AG09309 (cell line): ENCODE results near the gene SHROOM2.
"Not testable (repeated sequence)": the region's sequence is repeated elsewhere in the genome, so short reads cannot be mapped to it uniquely, and the experiment has no call there.

Experiments used
- DNase-seq: peaks from one replicate; pipeline ENCODE4 v3.0.0-alpha.2; 2010; ENCODE audit warnings: low read depth
- H3K4me3 ChIP-seq: 2 replicates; pipeline ENCODE4 v1.5.1; 2011; ENCODE audit warnings: mild to moderate bottlenecking, low read depth, low read length, moderate library complexity; ENCODE audit not compliant: control insufficient read depth
- TF ChIP-seq, protein P1 (sequence below): IDR thresholded peaks from 2 replicates; pipeline ENCODE4 v1.5.1; 2011; ENCODE audit warnings: mild to moderate bottlenecking, low read depth, low read length, inconsistent platforms; ENCODE audit not compliant: insufficient read depth, control insufficient read depth; ENCODE audit errors: missing control alignments

SHROOM2 gene

DNA sequence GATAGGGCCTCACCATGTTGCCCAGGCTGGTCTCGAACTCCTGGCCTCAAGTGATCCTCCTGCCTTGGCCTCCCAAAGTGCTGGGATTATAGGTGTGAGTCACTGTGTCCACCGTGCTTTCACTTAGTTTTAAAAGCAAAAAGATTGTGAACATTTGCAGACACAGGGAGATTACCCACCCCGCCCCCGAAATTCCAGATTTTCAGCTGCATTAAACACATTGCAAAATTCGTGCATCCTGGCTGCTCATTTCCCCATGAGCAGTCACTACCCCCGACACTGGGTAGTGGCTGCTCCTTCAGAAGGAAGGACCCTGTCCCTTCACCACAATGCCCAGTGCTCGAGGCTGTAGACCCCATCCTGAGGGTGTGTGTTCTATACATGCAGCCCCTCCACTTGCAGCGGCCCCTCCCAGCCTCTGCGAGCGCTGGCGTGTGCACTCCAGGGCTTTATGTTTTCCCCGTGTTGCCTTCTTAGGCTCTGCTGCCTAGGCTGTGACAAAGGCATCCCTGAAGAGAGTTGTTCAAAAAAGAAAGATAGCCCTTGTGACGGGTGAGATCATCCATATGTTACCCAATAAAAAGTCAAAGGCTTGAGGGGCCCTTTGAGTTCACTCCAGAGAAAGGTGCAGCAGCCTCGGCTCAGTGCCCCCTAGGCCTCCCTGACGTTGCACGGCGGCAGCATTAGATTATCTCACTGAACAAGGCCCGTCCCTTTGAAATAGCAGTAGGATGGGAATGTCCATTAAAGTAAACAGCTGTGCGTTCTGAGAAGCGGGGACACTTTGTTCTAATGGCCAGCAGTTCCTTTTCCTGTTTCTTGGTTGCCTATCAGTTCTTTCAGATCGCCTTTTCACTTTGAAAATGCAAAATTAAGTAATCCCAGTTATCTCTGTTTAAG, 71.6 kb downstream of the SHROOM2 start:
- TF ChIP-seq, protein P1, sequence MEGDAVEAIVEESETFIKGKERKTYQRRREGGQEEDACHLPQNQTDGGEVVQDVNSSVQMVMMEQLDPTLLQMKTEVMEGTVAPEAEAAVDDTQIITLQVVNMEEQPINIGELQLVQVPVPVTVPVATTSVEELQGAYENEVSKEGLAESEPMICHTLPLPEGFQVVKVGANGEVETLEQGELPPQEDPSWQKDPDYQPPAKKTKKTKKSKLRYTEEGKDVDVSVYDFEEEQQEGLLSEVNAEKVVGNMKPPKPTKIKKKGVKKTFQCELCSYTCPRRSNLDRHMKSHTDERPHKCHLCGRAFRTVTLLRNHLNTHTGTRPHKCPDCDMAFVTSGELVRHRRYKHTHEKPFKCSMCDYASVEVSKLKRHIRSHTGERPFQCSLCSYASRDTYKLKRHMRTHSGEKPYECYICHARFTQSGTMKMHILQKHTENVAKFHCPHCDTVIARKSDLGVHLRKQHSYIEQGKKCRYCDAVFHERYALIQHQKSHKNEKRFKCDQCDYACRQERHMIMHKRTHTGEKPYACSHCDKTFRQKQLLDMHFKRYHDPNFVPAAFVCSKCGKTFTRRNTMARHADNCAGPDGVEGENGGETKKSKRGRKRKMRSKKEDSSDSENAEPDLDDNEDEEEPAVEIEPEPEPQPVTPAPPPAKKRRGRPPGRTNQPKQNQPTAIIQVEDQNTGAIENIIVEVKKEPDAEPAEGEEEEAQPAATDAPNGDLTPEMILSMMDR = no peak
- DNase-seq = no peak
- H3K4me3 ChIP-seq = no peak overlapping the region

DNA sequence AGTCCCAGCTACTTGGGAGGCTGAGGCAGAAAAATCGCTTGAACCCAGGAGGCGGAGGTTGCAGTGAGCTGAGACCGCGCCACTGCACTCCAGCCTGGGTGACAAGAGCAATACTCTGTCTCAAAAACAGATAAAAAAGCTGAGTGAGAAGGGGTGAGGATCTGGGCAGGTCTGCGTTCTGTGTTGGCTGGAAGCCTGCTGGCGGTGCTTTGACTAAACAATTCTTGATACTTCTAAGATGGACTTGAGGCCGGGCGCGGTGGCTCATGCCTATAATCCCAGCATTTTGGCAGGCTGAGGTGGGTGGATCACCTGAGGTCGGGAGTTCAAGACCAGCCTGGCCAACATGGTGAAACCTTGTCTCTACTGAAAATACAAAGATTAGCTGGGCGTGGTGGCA, 72.5 kb downstream of the SHROOM2 start:
- not testable (repeated sequence) for H3K4me3 ChIP-seq, DNase-seq

DNA sequence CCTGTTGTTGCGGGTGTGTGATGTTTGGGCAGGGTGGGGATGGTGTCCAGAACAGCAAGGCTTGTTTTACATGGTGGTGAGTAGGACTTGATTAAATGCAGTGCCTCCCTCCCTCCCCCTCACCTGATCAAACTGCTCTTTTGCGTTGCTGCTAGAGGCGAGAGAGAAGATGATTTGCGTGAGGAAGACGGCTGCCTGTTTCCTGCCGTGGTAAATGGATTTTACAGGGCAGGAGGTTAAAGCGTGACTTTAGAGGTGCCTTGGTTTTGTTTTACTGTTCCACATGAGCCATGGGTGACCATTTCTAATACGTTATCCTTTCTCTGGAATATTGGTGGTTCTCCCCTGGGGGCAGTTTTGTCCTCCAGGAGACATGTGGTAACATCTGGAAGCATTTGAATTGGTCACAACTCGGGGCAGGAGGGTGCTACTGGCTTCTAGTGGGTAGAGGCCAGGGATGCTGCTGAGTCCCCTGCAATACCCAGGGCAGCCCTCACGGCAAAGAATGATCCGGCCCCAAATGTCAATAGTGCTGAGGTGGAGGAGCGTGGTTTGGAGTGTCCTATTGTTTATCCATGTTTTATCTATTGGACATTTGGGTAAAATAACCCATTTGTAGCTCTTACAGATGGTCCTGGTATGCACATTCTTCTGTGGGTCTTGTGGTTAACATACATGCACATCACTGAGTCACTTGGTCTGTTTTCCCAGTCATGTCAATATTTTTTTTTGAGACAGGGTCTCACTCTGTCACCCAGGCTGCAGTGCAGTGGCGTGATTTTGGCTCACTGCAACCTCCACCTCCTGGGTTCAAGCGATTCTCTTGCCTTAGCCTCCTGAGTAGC, 73.7 kb downstream of the SHROOM2 start:
- TF ChIP-seq, protein P1 = no peak
- DNase-seq = peak; percentile 46
- no peak overlapping the region for H3K4me3 ChIP-seq

DNA sequence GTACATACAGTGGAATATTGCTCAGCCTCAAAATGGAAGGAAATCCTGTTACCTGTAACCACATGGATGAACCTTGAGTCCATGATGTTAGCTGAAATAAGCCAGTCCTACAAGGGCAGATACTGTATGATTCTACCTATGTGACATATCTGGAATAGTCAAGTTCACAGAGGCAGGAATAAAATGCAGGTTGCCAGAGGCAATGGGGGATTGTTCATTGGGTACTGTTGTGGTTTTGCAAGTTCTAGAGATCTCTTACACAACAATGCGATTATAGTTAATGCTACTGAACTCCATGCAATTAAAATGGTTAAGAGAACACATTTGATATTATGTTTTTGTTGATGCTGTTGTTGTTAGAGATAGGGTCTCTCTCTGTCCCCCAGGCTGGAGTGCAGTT, 74.6 kb downstream of the SHROOM2 start:
- no peak for DNase-seq
- TF ChIP-seq, protein P1 = no peak
- H3K4me3 ChIP-seq = no peak overlapping the region

DNA sequence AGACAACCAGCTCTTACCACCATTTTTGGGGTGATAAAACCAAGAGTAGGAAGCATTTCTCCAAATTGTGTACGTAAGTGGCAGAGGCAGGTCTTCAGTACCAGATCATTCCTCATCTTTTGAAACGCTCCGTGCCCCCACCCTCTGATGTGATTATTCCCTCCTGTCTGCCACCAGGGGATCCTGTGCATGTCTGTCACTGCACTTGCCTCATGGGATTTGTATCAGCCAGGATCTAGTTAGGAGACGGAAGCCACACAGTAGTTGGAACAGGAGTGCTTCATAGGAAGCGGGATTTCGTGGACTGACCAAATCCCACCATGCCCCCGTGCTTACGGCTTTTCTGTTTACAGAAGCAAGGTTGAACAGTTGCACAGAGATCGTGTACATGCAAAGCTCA, 75.5 kb downstream of the SHROOM2 start:
- DNase-seq = no peak
- no peak overlapping the region for H3K4me3 ChIP-seq
- TF ChIP-seq, protein P1 = no peak

DNA sequence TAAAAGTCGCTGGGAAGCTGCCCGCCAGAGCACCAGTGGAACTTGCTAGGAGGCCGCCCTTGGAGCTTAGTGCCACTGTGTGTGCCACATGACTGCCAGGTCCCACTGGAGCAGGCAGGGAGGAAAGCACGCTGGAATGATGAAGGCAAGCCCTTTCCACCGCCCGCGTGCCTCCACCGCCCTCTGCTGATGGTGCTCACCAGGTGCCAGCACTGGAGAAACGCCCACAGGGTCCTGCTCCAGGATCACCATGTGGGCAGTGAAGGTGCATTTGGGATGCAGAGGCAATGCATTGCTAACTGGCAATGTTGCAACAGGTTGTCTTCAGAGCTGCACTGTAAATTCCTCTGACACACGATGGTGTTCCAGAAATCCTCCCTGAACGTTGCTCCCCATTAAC, 76.3 kb downstream of the SHROOM2 start:
- H3K4me3 ChIP-seq = no peak overlapping the region
- TF ChIP-seq, protein P1 = no peak
- DNase-seq = no peak

DNA sequence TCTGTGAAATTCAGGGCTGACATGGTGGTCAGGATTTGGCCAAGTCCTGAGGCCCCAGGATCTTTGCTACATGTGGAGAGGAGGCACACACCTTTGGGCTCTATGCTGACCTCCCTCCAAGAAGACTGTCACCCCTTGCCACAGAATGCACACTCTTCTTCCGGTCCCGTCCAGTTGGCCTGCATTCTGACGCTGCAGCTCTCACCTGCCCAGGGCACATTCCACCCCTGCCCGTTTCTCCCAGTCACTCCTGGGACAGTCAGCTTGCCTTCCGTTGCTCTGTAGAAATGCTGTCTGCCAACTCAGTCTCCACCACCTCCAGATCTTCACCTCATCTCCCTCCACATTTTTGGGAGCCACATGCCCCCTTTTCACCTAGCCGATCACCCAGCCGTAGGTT, 76.7 kb downstream of the SHROOM2 start:
- H3K4me3 ChIP-seq = no peak overlapping the region
- no peak for DNase-seq
- TF ChIP-seq, protein P1 = no peak
